PC-9 (cell line): Measurements from ENCODE around the gene IL31RA.
"Not testable (repeated sequence)": the region's sequence is repeated elsewhere in the genome, so short reads cannot be mapped to it uniquely, and the experiment has no call there.

ENCODE experiments used
- EZH2 ChIP-seq: fragments of 200-600 bp; sonication (generic); IDR thresholded peaks from 2 replicates; pipeline ENCODE4 v1.8.0; 2017; ENCODE audit warnings: antibody characterized with exemption, low read depth
- TF ChIP-seq, protein P1 (sequence below): fragments of 200-600 bp; sonication (generic); conservative IDR thresholded peaks from 2 replicates; pipeline ENCODE4 v1.6.1; 2017; ENCODE audit warnings: mixed run types, antibody characterized with exemption, mild to moderate bottlenecking, moderate library complexity

DNA sequence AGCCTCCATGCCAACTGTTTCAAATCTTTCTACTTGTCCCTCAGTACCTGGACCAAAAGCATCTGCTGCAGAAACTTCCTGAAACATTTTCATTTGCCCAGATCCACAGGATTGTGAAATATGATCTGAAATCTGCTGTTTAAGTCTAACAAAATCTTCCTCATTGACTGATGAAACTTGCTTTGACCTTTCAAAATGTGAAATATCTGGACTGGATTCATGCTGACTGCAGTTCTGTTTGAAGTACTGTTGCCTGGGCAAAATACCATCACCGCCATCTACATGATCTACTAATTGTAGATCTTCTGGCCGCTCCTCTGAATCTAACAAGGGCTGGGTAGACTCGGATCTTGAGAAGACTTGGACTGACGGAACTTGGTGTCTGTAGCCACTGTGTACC lies 90.0 kb downstream of the IL31RA start:
- TF ChIP-seq, protein P1, sequence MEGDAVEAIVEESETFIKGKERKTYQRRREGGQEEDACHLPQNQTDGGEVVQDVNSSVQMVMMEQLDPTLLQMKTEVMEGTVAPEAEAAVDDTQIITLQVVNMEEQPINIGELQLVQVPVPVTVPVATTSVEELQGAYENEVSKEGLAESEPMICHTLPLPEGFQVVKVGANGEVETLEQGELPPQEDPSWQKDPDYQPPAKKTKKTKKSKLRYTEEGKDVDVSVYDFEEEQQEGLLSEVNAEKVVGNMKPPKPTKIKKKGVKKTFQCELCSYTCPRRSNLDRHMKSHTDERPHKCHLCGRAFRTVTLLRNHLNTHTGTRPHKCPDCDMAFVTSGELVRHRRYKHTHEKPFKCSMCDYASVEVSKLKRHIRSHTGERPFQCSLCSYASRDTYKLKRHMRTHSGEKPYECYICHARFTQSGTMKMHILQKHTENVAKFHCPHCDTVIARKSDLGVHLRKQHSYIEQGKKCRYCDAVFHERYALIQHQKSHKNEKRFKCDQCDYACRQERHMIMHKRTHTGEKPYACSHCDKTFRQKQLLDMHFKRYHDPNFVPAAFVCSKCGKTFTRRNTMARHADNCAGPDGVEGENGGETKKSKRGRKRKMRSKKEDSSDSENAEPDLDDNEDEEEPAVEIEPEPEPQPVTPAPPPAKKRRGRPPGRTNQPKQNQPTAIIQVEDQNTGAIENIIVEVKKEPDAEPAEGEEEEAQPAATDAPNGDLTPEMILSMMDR: not testable (repeated sequence)
- TF ChIP-seq EZH2: not testable (repeated sequence)
